ENCODE measurements around the gene CLTCL1. TPM values are rescaled to one million over a fixed set of nuclear protein-coding genes. Genes with fewer than 3 reads are reported as not detected.

CLTCL1 gene
- total and polyA plus RNA-seq, 10 donors = 1.0 to 12.4 (median 6.1) TPM

- WGBS, 5 donors = 88 to 98% (median 94%) methylated on average over 7 of the region's 7 CpGs
- Histone ChIP-seq H3K27me3 (replicated peaks in 1 of 7) (no peaks in the 10 kb centered on the region), H3K9me3 (no peaks in the 10 kb centered on the region), H3K36me3 (peaks cover 0 to 48% (median 0%) of the 10 kb centered on the region in 6 donors), H3K4me3 (no peak overlapping the region), H3K4me1 (peaks cover 0 to 4% (median 0%) of the 10 kb centered on the region in 6 donors), H3K27ac (no peak overlapping the region)
- TF ChIP-seq, protein P1, sequence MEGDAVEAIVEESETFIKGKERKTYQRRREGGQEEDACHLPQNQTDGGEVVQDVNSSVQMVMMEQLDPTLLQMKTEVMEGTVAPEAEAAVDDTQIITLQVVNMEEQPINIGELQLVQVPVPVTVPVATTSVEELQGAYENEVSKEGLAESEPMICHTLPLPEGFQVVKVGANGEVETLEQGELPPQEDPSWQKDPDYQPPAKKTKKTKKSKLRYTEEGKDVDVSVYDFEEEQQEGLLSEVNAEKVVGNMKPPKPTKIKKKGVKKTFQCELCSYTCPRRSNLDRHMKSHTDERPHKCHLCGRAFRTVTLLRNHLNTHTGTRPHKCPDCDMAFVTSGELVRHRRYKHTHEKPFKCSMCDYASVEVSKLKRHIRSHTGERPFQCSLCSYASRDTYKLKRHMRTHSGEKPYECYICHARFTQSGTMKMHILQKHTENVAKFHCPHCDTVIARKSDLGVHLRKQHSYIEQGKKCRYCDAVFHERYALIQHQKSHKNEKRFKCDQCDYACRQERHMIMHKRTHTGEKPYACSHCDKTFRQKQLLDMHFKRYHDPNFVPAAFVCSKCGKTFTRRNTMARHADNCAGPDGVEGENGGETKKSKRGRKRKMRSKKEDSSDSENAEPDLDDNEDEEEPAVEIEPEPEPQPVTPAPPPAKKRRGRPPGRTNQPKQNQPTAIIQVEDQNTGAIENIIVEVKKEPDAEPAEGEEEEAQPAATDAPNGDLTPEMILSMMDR (IDR thresholded peaks at IDR 0.05 in 8 of 11, conservative IDR thresholded peaks at IDR 0.05 in 3 of 11) = no peak
- TF ChIP-seq POLR2A (IDR thresholded peaks at IDR 0.05) (no peak), POLR2AphosphoS5 (IDR thresholded peaks at IDR 0.05) (no peak)
- DNase-seq = no peak
- intact Hi-C loops (cut with DNase I; ENCODE audit: low total_unique reads) = no loop called here
These were observed 52.1 kb downstream of the CLTCL1 start for GRCh38 chr22:19239464-19239863.

DNA sequence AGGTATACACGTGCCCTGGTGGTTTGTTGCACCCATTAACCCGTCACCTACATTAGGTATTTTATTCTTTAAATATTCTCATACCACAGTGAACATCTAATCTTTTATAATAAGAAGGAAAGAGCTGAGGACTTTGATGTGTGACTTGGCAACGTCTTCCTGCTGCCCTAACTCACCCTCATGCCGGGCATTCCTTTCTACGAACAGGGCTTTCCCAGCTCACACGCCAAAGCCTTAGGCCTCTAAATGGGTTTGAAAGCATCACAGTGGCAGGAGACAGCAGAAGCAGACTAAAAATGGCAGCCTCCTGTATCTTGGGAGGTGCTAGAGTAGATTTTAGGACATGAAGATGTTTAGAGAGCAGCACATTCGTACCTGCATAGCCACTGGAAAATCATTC, 52.6 kb downstream of the CLTCL1 start:
- no peaks in the 10 kb centered on the region for H3K9me3 ChIP-seq
- DNase-seq = no peak
- no peak overlapping the region for H3K27ac ChIP-seq
- TF ChIP-seq POLR2A (IDR thresholded peaks at IDR 0.05) (no peak), POLR2AphosphoS5 (IDR thresholded peaks at IDR 0.05) (no peak)
- TF ChIP-seq, protein P1 (IDR thresholded peaks at IDR 0.05 in 8 of 11, conservative IDR thresholded peaks at IDR 0.05 in 3 of 11) = no peak
- intact Hi-C loops (cut with DNase I; ENCODE audit: low total_unique reads) = no loop called here
- no peak overlapping the region for H3K4me3 ChIP-seq
- H3K4me1 ChIP-seq = peaks cover 0 to 4% (median 0%) of the 10 kb centered on the region in 6 donors
- WGBS, 5 donors = 78 to 93% (median 91%) methylated on average over 7 of the region's 7 CpGs
- peaks cover 0 to 53% (median 0%) of the 10 kb centered on the region in 6 donors for H3K36me3 ChIP-seq
- no peaks in the 10 kb centered on the region for H3K27me3 ChIP-seq (replicated peaks in 1 of 7)

- WGBS, 5 donors = 83 to 93% (median 86%) methylated on average over 4 of the region's 4 CpGs
- TF ChIP-seq POLR2AphosphoS5 (IDR thresholded peaks at IDR 0.05) (no peak), POLR2A (IDR thresholded peaks at IDR 0.05) (no peak)
- TF ChIP-seq, protein P1 (IDR thresholded peaks at IDR 0.05 in 8 of 11, conservative IDR thresholded peaks at IDR 0.05 in 3 of 11) = no peak
These were observed 55.6 kb downstream of the CLTCL1 start for GRCh38 chr22:19235874-19236273.

GRCh38 chr22:19234126-19234896, 57.2 kb downstream of the CLTCL1 start:
- Histone ChIP-seq H3K4me3 (no peak overlapping the region), H3K27me3 (replicated peaks in 1 of 7) (no peaks in the 10 kb centered on the region), H3K36me3 (peaks cover 0 to 95% (median 5%) of the 10 kb centered on the region in 6 donors), H3K4me1 (no peaks in the 10 kb centered on the region), H3K9me3 (no peaks in the 10 kb centered on the region), H3K27ac (no peak overlapping the region)
- 85 to 95% (median 91%) methylated on average over 12 to 14 of the region's 14 CpGs for WGBS, 5 donors
- TF ChIP-seq POLR2A (IDR thresholded peaks at IDR 0.05) (no peak), POLR2AphosphoS5 (IDR thresholded peaks at IDR 0.05) (no peak)
- TF ChIP-seq, protein P1 (IDR thresholded peaks at IDR 0.05 in 8 of 11, conservative IDR thresholded peaks at IDR 0.05 in 3 of 11) = no peak
- DNase-seq = no peak
- intact Hi-C loops (cut with DNase I; ENCODE audit: low total_unique reads) = no loop called here

More at GRCh38 chr22:19235874-19236273, 55.6 kb downstream of the CLTCL1 start:
- Histone ChIP-seq H3K4me3 (no peak overlapping the region), H3K36me3 (peaks cover 0 to 84% (median 5%) of the 10 kb centered on the region in 6 donors), H3K4me1 (no peaks in the 10 kb centered on the region), H3K27me3 (replicated peaks in 1 of 7) (no peaks in the 10 kb centered on the region), H3K9me3 (no peaks in the 10 kb centered on the region), H3K27ac (no peak overlapping the region)
- intact Hi-C loops (cut with DNase I; ENCODE audit: low total_unique reads) = no loop called here
- DNase-seq = no peak
